ENCODE results near the gene SLC25A46.

GRCh38 chr5:110809006-110809405 is 70.2 kb downstream of the SLC25A46 start:
- no peak for TF ChIP-seq CTCF (IDR thresholded peaks at IDR 0.05)
- TF ChIP-seq EZH2 (IDR thresholded peaks at IDR 0.05; ENCODE audit: borderline replicate concordance, insufficient read depth, low read depth, low read length, poor library complexity, severe bottlenecking), result no peak

All from B cell (primary cell).